IMR-90 (cell line): ENCODE data around the gene MCF2L. TPM values are rescaled to one million over a fixed set of nuclear protein-coding genes. Genes with fewer than 3 reads are reported as not detected.

Source experiments
- ATAC-seq: fragments of 200-7000 bp; cut with Tn5 transposase; 2 replicates; pipeline ENCODE4 v1.9.1; 2020; ENCODE audit warnings: low read depth, mild to moderate bottlenecking, moderate library complexity
- BruUV-seq: library from RNA; stranded (reverse); fragments of 400-500 nt; replicated peaks from 2 replicates; lab custom pipeline; 2021; lab: Mats Ljungman, UMichigan
- CTCF ChIA-PET: fragments of 300-600 bp; formaldehyde crosslinking; extraction: SDS; loops from one replicate; lab custom pipeline; 2021; ENCODE audit warnings: antibody characterized with exemption; lab: Yijun Ruan, JAX
- POLR2A ChIA-PET: fragments of 300-600 bp; sonication (Branson Sonifier 250); formaldehyde crosslinking; loops from one replicate; lab custom pipeline; 2022; ENCODE audit warnings: antibody characterized with exemption; ENCODE audit not compliant: unreplicated experiment; lab: Charles Lee
- DNase-seq: peaks from one replicate; pipeline ENCODE4 v3.0.0; 2013
- H2AFZ ChIP-seq: replicated peaks from 2 replicates; pipeline ENCODE3; 2013; ENCODE audit warnings: low read length, mild to moderate bottlenecking; ENCODE audit not compliant: poor library complexity
- H2AK5ac ChIP-seq: 2 replicates; pipeline ENCODE4 v1.6.1; 2013; ENCODE audit warnings: low read depth, low read length, inconsistent platforms
- H2AK9ac ChIP-seq: replicated peaks from 2 replicates; pipeline ENCODE3; 2013; ENCODE audit warnings: mild to moderate bottlenecking, low read depth, low read length, moderate library complexity; ENCODE audit not compliant: poor library complexity
- H2BK120ac ChIP-seq: 2 replicates; pipeline ENCODE4 v1.6.1; 2013; ENCODE audit warnings: low read depth, low read length, inconsistent platforms
- H2BK15ac ChIP-seq: 3 replicates; pipeline ENCODE4 v1.6.1; 2013; ENCODE audit warnings: low read depth, low read length, inconsistent platforms
- H2BK20ac ChIP-seq: 2 replicates; pipeline ENCODE4 v1.6.1; 2013; ENCODE audit warnings: low read depth, mild to moderate bottlenecking, inconsistent platforms, low read length, moderate library complexity
- H2BK5ac ChIP-seq: 2 replicates; pipeline ENCODE4 v1.6.1; 2013; ENCODE audit warnings: mild to moderate bottlenecking, low read depth, low read length, inconsistent platforms; ENCODE audit not compliant: poor library complexity, severe bottlenecking
- H3K14ac ChIP-seq: replicated peaks from 2 replicates; pipeline ENCODE4 v1.6.1; 2013; ENCODE audit warnings: low read depth, low read length, inconsistent platforms
- H3K18ac ChIP-seq: 2 replicates; pipeline ENCODE4 v1.6.1; 2013; ENCODE audit warnings: low read depth, low read length, control low read depth
- H3K23ac ChIP-seq: 2 replicates; pipeline ENCODE4 v1.6.1; 2013; ENCODE audit warnings: low read depth, low read length, inconsistent platforms
- H3K27ac ChIP-seq: 2 replicates; pipeline ENCODE4 v1.5.1; 2013; ENCODE audit warnings: mild to moderate bottlenecking, control low read depth, low read length; ENCODE audit not compliant: insufficient read depth
- H3K27me3 ChIP-seq: 2 replicates; pipeline ENCODE4 v1.6.1; 2013; ENCODE audit warnings: low read length; ENCODE audit not compliant: control insufficient read depth, insufficient read depth
- H3K36me3 ChIP-seq: 2 replicates; pipeline ENCODE4 v1.6.1; 2013; ENCODE audit warnings: low read length, mixed read lengths; ENCODE audit not compliant: control insufficient read depth, insufficient read depth
- H3K4ac ChIP-seq: 2 replicates; pipeline ENCODE4 v1.6.1; 2013; ENCODE audit warnings: low read depth, low read length, inconsistent platforms
- H3K4me1 ChIP-seq: 2 replicates; pipeline ENCODE4 v1.6.1; 2013; ENCODE audit warnings: low read length, mixed read lengths; ENCODE audit not compliant: control insufficient read depth, insufficient read depth
- H3K4me2 ChIP-seq: 2 replicates; pipeline ENCODE4 v1.6.1; 2013; ENCODE audit warnings: low read depth, mild to moderate bottlenecking, control low read depth, low read length, moderate library complexity
- H3K4me3 ChIP-seq: 2 replicates; pipeline ENCODE4 v1.5.1; 2013; ENCODE audit warnings: low read depth, mild to moderate bottlenecking, control low read depth, low read length, moderate library complexity; ENCODE audit not compliant: insufficient read depth
- H3K56ac ChIP-seq: 2 replicates; pipeline ENCODE4 v1.6.1; 2013; ENCODE audit warnings: low read length, inconsistent platforms; ENCODE audit not compliant: insufficient read depth; ENCODE audit errors: extremely low read depth
- H3K79me1 ChIP-seq, 2 experiments: 2 replicates each; pipeline ENCODE4 v1.6.1; 2013; ENCODE audit warnings: low read length in 2 of 2, inconsistent platforms in 1 of 2, low read depth in 1 of 2
- H3K9ac ChIP-seq: 2 replicates; pipeline ENCODE4 v1.6.1; 2013; ENCODE audit warnings: low read depth, low read length, control low read depth
- H3K9me1 ChIP-seq: 2 replicates; pipeline ENCODE4 v1.6.1; 2013; ENCODE audit warnings: low read length, inconsistent platforms; ENCODE audit not compliant: insufficient read depth
- H3K9me3 ChIP-seq: 2 replicates; pipeline ENCODE4 v1.6.1; 2013; ENCODE audit warnings: low read length; ENCODE audit not compliant: control insufficient read depth, insufficient read depth
- H4K20me1 ChIP-seq: 2 replicates; pipeline ENCODE4 v1.6.1; 2013; ENCODE audit warnings: low read length, inconsistent platforms; ENCODE audit not compliant: insufficient read depth
- H4K5ac ChIP-seq: 2 replicates; pipeline ENCODE4 v1.6.1; 2013; ENCODE audit warnings: mild to moderate bottlenecking, low read depth, low read length, control low read depth
- H4K8ac ChIP-seq, 2 experiments: 2 replicates each; pipeline ENCODE4 v1.6.1; 2013; ENCODE audit warnings: low read depth in 2 of 2, low read length in 2 of 2, control low read depth in 1 of 2, inconsistent platforms in 1 of 2
- H4K91ac ChIP-seq: 2 replicates; pipeline ENCODE4 v1.6.1; 2013; ENCODE audit warnings: low read depth, low read length, inconsistent platforms; ENCODE audit not compliant: insufficient read depth
- BHLHE40 ChIP-seq: fragments of 150-350 bp; IDR thresholded peaks from 2 replicates; pipeline ENCODE4 v1.6.1; 2016; ENCODE audit warnings: mild to moderate bottlenecking, low read depth, low read length
- ELK1 ChIP-seq: fragments of 150-350 bp; IDR thresholded peaks from 2 replicates; pipeline ENCODE4 v1.6.1; 2016; ENCODE audit warnings: low read depth, mild to moderate bottlenecking, low read length, moderate library complexity, borderline replicate concordance
- MAFK ChIP-seq: IDR thresholded peaks from 2 replicates; pipeline ENCODE4 v1.6.1; 2012; ENCODE audit warnings: low read depth, low read length, improper control_type of control experiment
- MXI1 ChIP-seq: IDR thresholded peaks from 2 replicates; pipeline ENCODE4 v1.6.1; 2012; ENCODE audit warnings: low read depth, mild to moderate bottlenecking, low read length, moderate library complexity, borderline replicate concordance
- POLR2A ChIP-seq: IDR thresholded peaks from 2 replicates; pipeline ENCODE4 v1.6.1; 2012; ENCODE audit warnings: mild to moderate bottlenecking, low read depth, low read length
- RAD21 ChIP-seq: IDR thresholded peaks from 2 replicates; pipeline ENCODE4 v1.6.1; 2012; ENCODE audit warnings: low read length, improper control_type of control experiment
- USF2 ChIP-seq: fragments of 150-350 bp; IDR thresholded peaks from 2 replicates; pipeline ENCODE4 v1.6.1; 2017; ENCODE audit warnings: mild to moderate bottlenecking, antibody characterized with exemption, low read length, low read depth
- WGBS, 2 experiments: methylation state at CpG; one replicate each; pipeline versions ENCODE4 v1.1.5 to v1.1.7; 2013; ENCODE audit warnings: missing lambda C conversion rate in 2 of 2; ENCODE audit not compliant: insufficient read length in 1 of 2; ENCODE audit errors: extremely low coverage in 2 of 2; 5-methylcytosine and 5-hydroxymethylcytosine counted together
- dilution Hi-C: fragments of 300-500 bp; cut with HindIII; formaldehyde crosslinking; loops from one replicate; pipeline ENCODE4 v1.14.3; 2018; ENCODE audit warnings: low sequenced_read_pairs; ENCODE audit not compliant: unreplicated experiment
- in situ Hi-C: fragments of 300-500 bp; cut with MboI; formaldehyde crosslinking; loops from 3 replicates; pipeline ENCODE4 v1.14.3; 2019; ENCODE audit warnings: low sequenced_read_pairs, inconsistent platforms, mixed read lengths
- intact Hi-C: fragments of 100-400 bp; cut with micrococcal nuclease; formaldehyde crosslinking; loops from 2 replicates; pipeline ENCODE4 v1.10.0; 2022
- polyA plus RNA-seq, 3 experiments: library from polyadenylated mRNA; depleted of rRNA; stranded (reverse); fragments of >200 nt; gene quantifications; 2 replicates each; pipeline ENCODE4 v1.2.3, GENCODE V29; 2012; ENCODE audit warnings: low replicate concordance in 1 of 3
- total RNA-seq: library from RNA; depleted of rRNA; stranded (reverse); fragments of >200 nt; gene quantifications from 2 replicates; pipeline ENCODE4 v1.2.3, GENCODE V29; 2012

MCF2L gene
- total and polyA plus RNA-seq, 2 of the 4 experiments (the other 2 are of a cell fraction) = 0.18 TPM; not detected in 1

GRCh38 chr13:113052206-113052605 lies 83.2 kb downstream of the MCF2L start:
- POLR2A ChIA-PET = no interaction called here
- Histone ChIP-seq H4K91ac (no peak overlapping the region), H3K9me1 (no peaks in the 10 kb centered on the region), H3K4ac (no peak overlapping the region), H3K4me1 (no peaks in the 10 kb centered on the region), H2AK9ac (no peak overlapping the region), H3K27ac (no peak overlapping the region), H3K27me3 (peaks cover 63% of the 10 kb centered on the region), H3K4me3 (no peak overlapping the region), H3K36me3 (no peaks in the 10 kb centered on the region), H4K5ac (no peak overlapping the region), H3K9me3 (no peaks in the 10 kb centered on the region; the same call in 1 of the 2 replicates), H3K18ac (no peak overlapping the region), H4K20me1 (no peaks in the 10 kb centered on the region), H3K9ac (no peak overlapping the region), H3K79me1 (no peaks in the 10 kb centered on the region), H2AK5ac (no peak overlapping the region), H2BK15ac (no peak overlapping the region), H3K4me2 (no peak overlapping the region), H3K14ac (no peak overlapping the region), H3K23ac (no peak overlapping the region), H2BK120ac (no peak overlapping the region), H2BK20ac (no peak overlapping the region), H2BK5ac (no peak overlapping the region), H2AFZ (no peak overlapping the region), H4K8ac (no peak overlapping the region), H3K56ac (no peak overlapping the region)
- intact Hi-C loops (no loop called here), dilution Hi-C loops (no loop called here), in situ Hi-C loops (no loop called here)
- WGBS, 2 experiments = 66% methylated on average over 10 of the region's 16 CpGs; no CpG with 5 or more reads in 1 of the 2 experiments
- no peak for TF ChIP-seq MAFK
- no peak for TF ChIP-seq MXI1
- TF ChIP-seq USF2 = no peak
- TF ChIP-seq POLR2A = no peak
- no peak for TF ChIP-seq RAD21
- TF ChIP-seq BHLHE40 = no peak
- TF ChIP-seq ELK1 = no peak
- no peak for DNase-seq
- ATAC-seq = no peak
- CTCF ChIA-PET = no interaction called here
- BruUV-seq = no TSS peak
